ENCODE data around the gene RASGEF1B.
"Not testable (repeated sequence)": the region's sequence is repeated elsewhere in the genome, so short reads cannot be mapped to it uniquely, and the experiment has no call there.

Gene RASGEF1B

GRCh38 chr4:81498551-81499099 is 26.9 kb upstream of the RASGEF1B start:
- in situ Hi-C loops (cut with HindIII; ENCODE audit: low sequenced_read_pairs) = no loop called here

GRCh38 chr4:81498046-81498445 is 26.3 kb upstream of the RASGEF1B start:
- in situ Hi-C loops (cut with HindIII; ENCODE audit: low sequenced_read_pairs) = no loop called here

- in situ Hi-C loops (cut with HindIII; ENCODE audit: low sequenced_read_pairs) = no loop called here
These were observed 23.6 kb upstream of the RASGEF1B start for GRCh38 chr4:81495345-81495744.

GRCh38 chr4:81494031-81494431 is 22.3 kb upstream of the RASGEF1B start:
- in situ Hi-C loops (cut with HindIII; ENCODE audit: low sequenced_read_pairs) = no loop called here

GRCh38 chr4:81492606-81493230 is 21.0 kb upstream of the RASGEF1B start:
- in situ Hi-C loops (cut with HindIII; ENCODE audit: low sequenced_read_pairs) = no loop called here

- in situ Hi-C loops (cut with HindIII; ENCODE audit: low sequenced_read_pairs) = no loop called here
These were observed 20.2 kb upstream of the RASGEF1B start for GRCh38 chr4:81491943-81492342.

GRCh38 chr4:81490403-81491160 is 18.9 kb upstream of the RASGEF1B start:
- in situ Hi-C loops (cut with HindIII; ENCODE audit: low sequenced_read_pairs) = no loop called here

- in situ Hi-C loops (cut with HindIII; ENCODE audit: low sequenced_read_pairs) = no loop called here
These were observed 14.8 kb upstream of the RASGEF1B start for GRCh38 chr4:81486502-81486901.

- in situ Hi-C loops (cut with HindIII; ENCODE audit: low sequenced_read_pairs) = no loop called here
These were observed 13.7 kb upstream of the RASGEF1B start for GRCh38 chr4:81485310-81485980.

- in situ Hi-C loops (cut with HindIII; ENCODE audit: low sequenced_read_pairs) = no loop called here
These were observed 10.6 kb upstream of the RASGEF1B start for GRCh38 chr4:81482326-81482725.

GRCh38 chr4:81481151-81481550 is 9.4 kb upstream of the RASGEF1B start:
- in situ Hi-C loops (cut with HindIII; ENCODE audit: low sequenced_read_pairs) = no loop called here

GRCh38 chr4:81479573-81479972 is 7.9 kb upstream of the RASGEF1B start:
- in situ Hi-C loops (cut with HindIII; ENCODE audit: low sequenced_read_pairs) = not testable (repeated sequence)

GRCh38 chr4:81473331-81474265 is 1.9 kb upstream of the RASGEF1B start:
- in situ Hi-C loops (cut with HindIII; ENCODE audit: low sequenced_read_pairs) = not testable (repeated sequence)

- in situ Hi-C loops (cut with HindIII; ENCODE audit: low sequenced_read_pairs) = no loop called here
These were observed 825 bp upstream of the RASGEF1B start for GRCh38 chr4:81472281-81473182.

GRCh38 chr4:81471298-81471587 is 464 bp downstream of the RASGEF1B start:
- in situ Hi-C loops (cut with HindIII; ENCODE audit: low sequenced_read_pairs) = no loop called here

GRCh38 chr4:81470456-81471297 is 1.0 kb downstream of the RASGEF1B start:
- in situ Hi-C loops (cut with HindIII; ENCODE audit: low sequenced_read_pairs) = no loop called here

- in situ Hi-C loops (cut with HindIII; ENCODE audit: low sequenced_read_pairs) = no loop called here
These were observed 1.8 kb downstream of the RASGEF1B start for GRCh38 chr4:81469781-81470455.

- in situ Hi-C loops (cut with HindIII; ENCODE audit: low sequenced_read_pairs) = no loop called here
These were observed 3.0 kb downstream of the RASGEF1B start for GRCh38 chr4:81468678-81469077.

- in situ Hi-C loops (cut with HindIII; ENCODE audit: low sequenced_read_pairs) = no loop called here
These were observed 4.1 kb downstream of the RASGEF1B start for GRCh38 chr4:81467672-81467964.

All from endothelial cell of hepatic sinusoid (primary cell).